Activated CD8-positive, alpha-beta T cell treated with anti-CD3 and anti-CD28 coated beads for 36 hours (primary cell): ENCODE data around the gene SLC9A9. TPM values are rescaled to one million over a fixed set of nuclear protein-coding genes. Genes with fewer than 3 reads are reported as not detected.

Experiments used
- ATAC-seq: fragments of 200-7000 bp; cut with Tn5 transposase; one replicate; pipeline ENCODE4 v1.10.0; 2021; ENCODE audit warnings: mild to moderate bottlenecking, moderate library complexity
- CTCF ChIA-PET: fragments of 350-600 bp; sonication (Branson Sonifier 250); formaldehyde crosslinking; loops from one replicate; lab custom pipeline; 2021; ENCODE audit warnings: antibody characterized with exemption; lab: Charles Lee
- POLR2A ChIA-PET: fragments of 350-600 bp; sonication (Branson Sonifier 250); formaldehyde crosslinking; loops from one replicate; lab custom pipeline; 2021; ENCODE audit warnings: antibody characterized with exemption; lab: Charles Lee
- DNase-seq: peaks from one replicate; pipeline ENCODE4 v3.0.0-alpha.2; 2020
- H3K27ac Mint-ChIP-seq: one replicate; pipeline ENCODE4 v1.8.0; 2021; ENCODE audit warnings: mild to moderate bottlenecking, mixed read lengths
- H3K27me3 Mint-ChIP-seq: one replicate; pipeline ENCODE4 v1.8.0; 2021; ENCODE audit warnings: mixed read lengths
- H3K36me3 Mint-ChIP-seq: one replicate; pipeline ENCODE4 v1.8.0; 2021; ENCODE audit warnings: low read depth, mixed read lengths
- H3K4me1 Mint-ChIP-seq: one replicate; pipeline ENCODE4 v1.8.0; 2021; ENCODE audit warnings: low read depth, mixed read lengths
- H3K4me3 Mint-ChIP-seq: one replicate; pipeline ENCODE4 v1.8.0; 2021; ENCODE audit warnings: mild to moderate bottlenecking, moderate library complexity, mixed read lengths
- H3K9me3 Mint-ChIP-seq: one replicate; pipeline ENCODE4 v1.8.0; 2021; ENCODE audit warnings: mixed read lengths
- CTCF ChIP-seq: fragments of 200-600 bp; IDR thresholded peaks from one replicate; pipeline ENCODE4 v1.8.0; 2022; ENCODE audit warnings: antibody characterized with exemption, mild to moderate bottlenecking
- intact Hi-C: fragments of 100-400 bp; cut with micrococcal nuclease; formaldehyde crosslinking; loops from one replicate; pipeline ENCODE4 v1.10.0; 2022
- total RNA-seq, 2 experiments: library from RNA; stranded (reverse); gene quantifications; one replicate each; pipeline ENCODE4 v1.2.3, GENCODE V29; 2021

SLC9A9 gene
- total RNA-seq, 2 experiments from 2014 or later, result 1.9 to 2.2 TPM

GRCh38 chr3:143321058-143321769, 527.1 kb downstream of the SLC9A9 start:
- intact Hi-C loops, result no loop called here
- DNase-seq, result no peak
- POLR2A ChIA-PET, result no interaction called here
- H3K4me3 Mint-ChIP-seq, result no peak overlapping the region
- TF ChIP-seq CTCF, result no peak
- ATAC-seq, result no peak
- no peaks in the 10 kb centered on the region for H3K27me3 Mint-ChIP-seq
- H3K36me3 Mint-ChIP-seq, result peaks cover 1% of the 10 kb centered on the region
- H3K4me1 Mint-ChIP-seq, result peaks cover under 1% of the 10 kb centered on the region
- no peak overlapping the region for H3K27ac Mint-ChIP-seq
- no peaks in the 10 kb centered on the region for H3K9me3 Mint-ChIP-seq
- CTCF ChIA-PET, result interaction anchor here (0.7 kb wide), 1 partner anchor 9 kb away, joined by 3 read pairs; no protein-coding TSS in a partner anchor

DNA sequence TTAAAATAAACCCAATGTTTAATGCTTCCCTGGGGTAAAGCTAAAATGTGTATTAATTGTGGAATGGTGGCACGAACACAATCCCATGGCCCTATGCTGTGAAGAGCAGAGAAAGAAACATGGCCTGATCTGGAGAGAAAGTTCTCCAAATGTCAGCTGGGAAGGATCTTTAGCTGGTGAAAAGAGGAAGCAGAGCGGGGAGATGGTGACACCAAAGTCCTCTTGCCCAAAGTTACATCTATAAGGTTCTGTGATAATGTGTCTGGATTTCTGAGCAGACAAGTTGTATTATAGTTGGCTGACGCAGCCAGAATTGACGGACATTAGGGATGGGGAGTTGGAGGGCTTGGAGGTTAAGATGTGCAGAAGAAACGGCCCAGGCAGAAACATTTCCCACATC, 532.5 kb downstream of the SLC9A9 start:
- intact Hi-C loops, result no loop called here
- CTCF ChIA-PET, result interaction anchor here (1.1 to 1.4 kb wide), 3 partner anchors 15 to 359 kb away, joined by 3 read pairs; no protein-coding TSS in a partner anchor

DNA sequence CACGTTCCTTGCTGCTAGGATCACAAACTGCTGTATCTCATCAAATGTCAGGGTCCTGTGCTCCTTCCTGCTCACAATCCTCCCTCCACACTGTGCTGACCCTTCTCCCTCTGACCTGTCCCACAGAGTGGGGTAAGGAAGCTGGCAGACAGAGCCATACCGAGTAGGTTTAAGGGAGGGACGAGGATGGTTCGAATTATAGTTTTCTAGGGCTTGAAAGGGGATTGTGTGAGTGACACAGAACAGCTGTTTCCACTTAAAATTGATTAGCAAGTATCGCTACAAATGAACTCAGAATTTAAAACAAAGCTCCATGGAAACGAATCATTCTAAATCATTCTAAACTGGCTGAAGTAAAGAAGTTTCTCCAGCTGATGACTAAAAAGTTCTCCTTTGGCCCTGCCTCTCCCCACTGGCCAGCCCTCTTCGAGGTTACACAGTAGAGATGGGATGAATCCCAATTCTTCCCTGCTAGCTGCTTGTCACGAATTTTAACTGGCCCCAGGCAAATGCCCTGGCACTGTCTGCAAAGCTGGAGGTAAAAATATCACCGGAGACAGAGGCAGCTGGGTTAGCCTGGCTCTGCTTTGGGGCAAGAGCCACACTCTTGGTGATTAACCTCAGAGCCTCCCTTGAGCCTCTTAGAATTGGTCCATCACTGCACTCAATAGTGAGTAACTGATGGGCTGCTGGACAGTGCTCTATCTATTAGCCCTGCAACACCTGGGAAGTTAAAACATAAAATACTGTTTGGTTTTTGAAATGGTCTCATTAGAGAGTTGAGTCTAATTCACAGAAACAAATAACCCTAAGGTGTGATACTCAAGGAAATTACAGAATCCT, 533.8 kb downstream of the SLC9A9 start:
- ChIA-PET CTCF (interaction anchor here (1.1 to 1.4 kb wide), 4 partner anchors 13 to 360 kb away, joined by 3 read pairs; no protein-coding TSS in a partner anchor), POLR2A (interaction anchor here (1.4 kb wide), 1 partner anchor 8 kb away, joined by 3 read pairs; no protein-coding TSS in a partner anchor)
- no peak for TF ChIP-seq CTCF
- Mint-ChIP-seq H3K27ac (no peak overlapping the region), H3K4me3 (no peak overlapping the region), H3K9me3 (no peaks in the 10 kb centered on the region), H3K36me3 (no peaks in the 10 kb centered on the region), H3K27me3 (no peaks in the 10 kb centered on the region), H3K4me1 (no peaks in the 10 kb centered on the region)
- intact Hi-C loops, result no loop called here
- DNase-seq, result no peak
- ATAC-seq, result no peak

More for the DNA sequence above, 532.5 kb downstream of the SLC9A9 start:
- Mint-ChIP-seq H3K4me3 (no peak overlapping the region), H3K9me3 (no peaks in the 10 kb centered on the region), H3K27ac (no peak overlapping the region), H3K4me1 (no peaks in the 10 kb centered on the region), H3K27me3 (no peaks in the 10 kb centered on the region), H3K36me3 (no peaks in the 10 kb centered on the region)
- DNase-seq (no peak), ATAC-seq (no peak)
- TF ChIP-seq CTCF, result no peak
- POLR2A ChIA-PET, result interaction anchor here (1.4 kb wide), 1 partner anchor 9 kb away, joined by 3 read pairs; no protein-coding TSS in a partner anchor

DNA sequence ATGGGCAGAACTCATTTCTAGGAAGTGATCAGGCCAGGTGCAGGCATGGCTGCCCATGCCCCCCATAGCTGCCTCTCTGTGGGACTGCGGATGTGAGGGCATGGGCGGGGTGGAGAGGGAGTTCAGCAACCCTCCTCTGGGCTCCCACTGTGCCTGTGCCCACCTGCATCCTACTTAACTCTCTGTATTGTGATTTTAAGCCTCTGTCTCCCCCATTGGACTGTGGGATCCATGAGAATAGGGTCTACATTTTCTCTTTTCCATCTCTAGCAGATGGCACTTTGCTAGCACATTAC, 534.4 kb downstream of the SLC9A9 start:
- intact Hi-C loops, result no loop called here
- Mint-ChIP-seq H3K27me3 (no peaks in the 10 kb centered on the region), H3K4me3 (no peak overlapping the region), H3K9me3 (no peaks in the 10 kb centered on the region), H3K4me1 (no peaks in the 10 kb centered on the region), H3K27ac (no peak overlapping the region), H3K36me3 (no peaks in the 10 kb centered on the region)
- ChIA-PET POLR2A (no interaction called here), CTCF (interaction anchor here (1.4 kb wide), 1 partner anchor 39 kb away, joined by 3 read pairs; no protein-coding TSS in a partner anchor)
- no peak for TF ChIP-seq CTCF
- ATAC-seq (no peak), DNase-seq (no peak)
